GM12878 (cell line): ENCODE results near the gene UBQLN4. TPM values are rescaled to one million over a fixed set of nuclear protein-coding genes. Genes with fewer than 3 reads are reported as not detected.

Experiments used
- ATF2 ChIP-seq: IDR thresholded peaks from 2 replicates; pipeline ENCODE4 v1.6.1; 2012; ENCODE audit warnings: low read length, inconsistent platforms
- ATF7 ChIP-seq: fragments of 450-650 bp; IDR thresholded peaks from 2 replicates; pipeline ENCODE4 v1.6.1; 2016; ENCODE audit warnings: low read depth, mild to moderate bottlenecking
- BCLAF1 ChIP-seq: fragments of 450-650 bp; IDR thresholded peaks from 2 replicates; pipeline ENCODE4 v1.6.1; 2017; ENCODE audit warnings: antibody characterized with exemption, mild to moderate bottlenecking, moderate library complexity
- CBX5 ChIP-seq: sonication (generic); IDR thresholded peaks from 2 replicates; pipeline ENCODE4 v1.6.1; 2016; ENCODE audit warnings: low read depth, moderate library complexity, mild to moderate bottlenecking, inconsistent platforms
- CEBPZ ChIP-seq: fragments of 150-350 bp; IDR thresholded peaks from 2 replicates; pipeline ENCODE4 v1.6.1; 2016; ENCODE audit warnings: low read depth, low read length
- CREB1 ChIP-seq: IDR thresholded peaks from 2 replicates; pipeline ENCODE4 v1.6.1; 2012; ENCODE audit warnings: low read depth, mild to moderate bottlenecking, inconsistent platforms
- CUX1 ChIP-seq: IDR thresholded peaks from 2 replicates; pipeline ENCODE4 v1.6.1; 2012; ENCODE audit warnings: improper control_type of control experiment, low read depth, low read length; ENCODE audit not compliant: insufficient replicate concordance
- ESRRA ChIP-seq: IDR thresholded peaks from 2 replicates; pipeline ENCODE4 v1.6.1; 2012; ENCODE audit warnings: mild to moderate bottlenecking, low read length, improper control_type of control experiment
- IKZF1 ChIP-seq: fragments of 450-650 bp; conservative IDR thresholded peaks from 2 replicates; pipeline ENCODE4 v1.6.1; 2017; ENCODE audit warnings: antibody characterized with exemption, mild to moderate bottlenecking
- IRF4 ChIP-seq: IDR thresholded peaks from 2 replicates; pipeline ENCODE4 v1.6.1; 2011; ENCODE audit warnings: low read depth, low read length
- NFIC ChIP-seq: IDR thresholded peaks from 2 replicates; pipeline ENCODE4 v1.6.1; 2012; ENCODE audit warnings: low read depth, mild to moderate bottlenecking, inconsistent platforms, low read length, moderate library complexity
- NR2F1 ChIP-seq: fragments of 450-650 bp; conservative IDR thresholded peaks from 2 replicates; pipeline ENCODE4 v1.6.1; 2017; ENCODE audit warnings: mild to moderate bottlenecking
- POU2F2 ChIP-seq: IDR thresholded peaks from 3 replicates; pipeline ENCODE4 v1.6.1; 2011; ENCODE audit warnings: low read depth, mild to moderate bottlenecking, low read length, borderline replicate concordance
- RCOR1 ChIP-seq: conservative IDR thresholded peaks from 2 replicates; pipeline ENCODE4 v1.6.1; 2012; ENCODE audit warnings: low read depth, low read length, improper control_type of control experiment
- SPI1 ChIP-seq: IDR thresholded peaks from 2 replicates; pipeline ENCODE4 v1.6.1; 2011; ENCODE audit warnings: low read depth, mild to moderate bottlenecking, low read length, moderate library complexity, borderline replicate concordance; ENCODE audit not compliant: insufficient read depth
- SUZ12 ChIP-seq: fragments of 200-600 bp; sonication (generic); IDR thresholded peaks from one replicate; pipeline ENCODE4 v1.6.1; 2018; ENCODE audit warnings: antibody characterized with exemption, mild to moderate bottlenecking; ENCODE audit not compliant: unreplicated experiment
- ZZZ3 ChIP-seq: IDR thresholded peaks from 2 replicates; pipeline ENCODE4 v1.6.1; 2011; ENCODE audit warnings: low read depth; ENCODE audit not compliant: control insufficient read depth, insufficient read length
- polyA plus RNA-seq, 11 experiments: library from polyadenylated mRNA; depleted of rRNA in 4 of 11; unstranded in 6 of 11; stranded (reverse) in 5 of 11; fragments of >200 nt; fragmentation: Nextera tagmentation in 4 of 11; fragmentation: Illumina TruSeq in 1 of 11; extraction: Ambion mirVana in 4 of 11; extraction: Trizol in 1 of 11; gene quantifications; 1 replicate in 1 of 11; 2 replicates in 10 of 11; pipeline versions ENCODE4 v1.2.1 to v1.2.3, GENCODE V29; 2011 to 2016; ENCODE audit warnings: inconsistent platforms in 2 of 11, missing spikeins in 2 of 11, low read depth in 1 of 11
- total RNA-seq, 4 experiments: library from RNA; depleted of rRNA in 3 of 4; stranded (reverse); fragments of >200 nt in 3 of 4; fragmentation: Illumina TruSeq in 1 of 4; extraction: Trizol in 1 of 4; gene quantifications; 2 replicates each; pipeline versions ENCODE4 v1.2.1 to v1.2.3, GENCODE V29; 2013 to 2021

UBQLN4 gene
- total and polyA plus RNA-seq, 10 of the 15 experiments (the other 5 are each of a cell fraction or from before 2014, with no cell fraction given) = 10.0 to 44.6 (median 19.7) TPM

GRCh38 chr1:156012051-156012817 is 41.4 kb downstream of the UBQLN4 start (continued):
- TF ChIP-seq CEBPZ (no peak), SPI1 (peak; percentile 93), IRF4 (peak; percentile 60; the same call in 1 of the 2 replicates), ATF7 (peak; percentile 65; the same call in 1 of the 2 replicates), NFIC (0 out of 2 replicates have a peak, but pooled peaks have one; percentile 15), POU2F2 (no peak), BCLAF1 (no peak), CUX1 (peak; percentile 16), IKZF1 (no peak; the same call in none of the 2 replicates), RCOR1 (0 out of 2 replicates have a peak, but pooled peaks have one; percentile 83), NR2F1 (no peak), ZZZ3 (no peak), CBX5 (no peak), ESRRA (no peak), ATF2 (peak; percentile 71), SUZ12 (no peak), CREB1 (no peak)
